HCT116 (cell line): Measurements from ENCODE around the gene C2orf92. TPM values are rescaled to one million over a fixed set of nuclear protein-coding genes. Genes with fewer than 3 reads are reported as not detected.

Source experiments
- ATAC-seq: fragments of 200-7000 bp; cut with Tn5 transposase; 2 replicates; pipeline ENCODE4 v1.9.1; 2020; ENCODE audit warnings: mild to moderate bottlenecking, moderate library complexity
- BruUV-seq: library from RNA; stranded (reverse); fragments of 400-500 nt; replicated peaks from 2 replicates; lab custom pipeline; 2021; lab: Mats Ljungman, UMichigan
- CTCF ChIA-PET: fragments of 300-600 bp; sonication (Branson Sonifier 250); formaldehyde crosslinking; loops from one replicate; lab custom pipeline; 2021; ENCODE audit warnings: antibody characterized with exemption; lab: Charles Lee
- POLR2A ChIA-PET: fragments of 300-600, 350-600 bp; sonication (Branson Sonifier 250); formaldehyde crosslinking; loops from one replicate; lab custom pipeline; 2021; ENCODE audit warnings: antibody characterized with exemption; lab: Charles Lee
- RAD21 ChIA-PET, 2 experiments: fragments of 300-600 bp; sonication (Branson Sonifier 250); formaldehyde crosslinking; loops; one replicate each; lab custom pipeline; 2023; ENCODE audit warnings: low total read pairs in 2 of 2; ENCODE audit not compliant: uncharacterized antibody in 2 of 2, unreplicated experiment in 2 of 2, low non-redundant PET in 1 of 2; lab: Charles Lee
- DNase-seq: peaks from one replicate; pipeline ENCODE4 v3.0.0-alpha.2; 2010; ENCODE audit warnings: low read depth, low spot score
- H2AFZ ChIP-seq: fragments of 200-600 bp; shearing (Covaris generic), sonication (generic); 2 replicates; pipeline ENCODE4 v1.6.1; 2017; ENCODE audit warnings: low read depth, mixed run types, mixed read lengths, antibody characterized with exemption, low read length; ENCODE audit not compliant: poor library complexity, severe bottlenecking
- H3K27ac ChIP-seq: 2 replicates; pipeline ENCODE4 v1.5.1; 2012; ENCODE audit warnings: low read depth, low read length
- H3K27me3 ChIP-seq: fragments of 200-600 bp; sonication (generic); 2 replicates; pipeline ENCODE4 v1.6.1; 2016; ENCODE audit warnings: mixed run types, low read length, mixed read lengths; ENCODE audit not compliant: insufficient read depth
- H3K36me3 ChIP-seq, 2 experiments: fragments of 200-500 bp in 1 of 2; fragments of 200-600 bp in 1 of 2; sonication (Bioruptor generic) in 1 of 2; sonication (generic) in 1 of 2; 2 replicates each; pipeline versions ENCODE4 v1.5.1 to v1.6.1; 2014 to 2016; ENCODE audit warnings: low read length in 2 of 2, inconsistent platforms in 1 of 2, mixed read lengths in 1 of 2, mixed run types in 1 of 2; ENCODE audit not compliant: insufficient read depth in 2 of 2, control insufficient read depth in 1 of 2
- H3K4me1 ChIP-seq, 2 experiments: fragments of 200-600 bp in 1 of 2; sonication (generic) in 1 of 2; 2 replicates each; pipeline versions ENCODE4 v1.5.1 to v1.6.1; 2012 to 2017; ENCODE audit warnings: low read length in 2 of 2, inconsistent platforms in 1 of 2, mild to moderate bottlenecking in 1 of 2, mixed read lengths in 1 of 2, mixed run types in 1 of 2, moderate library complexity in 1 of 2; ENCODE audit not compliant: insufficient read depth in 2 of 2, control insufficient read depth in 1 of 2
- H3K4me2 ChIP-seq: fragments of 200-600 bp; sonication (generic); 2 replicates; pipeline ENCODE4 v1.6.1; 2017; ENCODE audit warnings: mixed run types, low read length, mixed read lengths
- H3K4me3 ChIP-seq, 2 experiments: fragments of 200-600 bp in 1 of 2; sonication (generic) in 1 of 2; replicated peaks in 1 of 2; 2 replicates each; pipeline ENCODE4 v1.5.1; 2011 to 2016; ENCODE audit warnings: low read length in 2 of 2, control low read depth in 1 of 2, low read depth in 1 of 2, mild to moderate bottlenecking in 1 of 2, mixed read lengths in 1 of 2, mixed run types in 1 of 2
- H3K79me2 ChIP-seq: fragments of 200-600 bp; sonication (generic); 2 replicates; pipeline ENCODE4 v1.6.1; 2017; ENCODE audit warnings: mild to moderate bottlenecking, mixed run types, low read length, moderate library complexity, mixed read lengths; ENCODE audit not compliant: insufficient read depth
- H3K9ac ChIP-seq: fragments of 200-600 bp; sonication (generic); 2 replicates; pipeline ENCODE4 v1.6.1; 2016; ENCODE audit warnings: low read length, mixed read lengths
- H3K9me2 ChIP-seq: fragments of 200-600 bp; sonication (generic), shearing (Covaris generic); 2 replicates; pipeline ENCODE4 v1.6.1; 2017; ENCODE audit warnings: mixed run types, mild to moderate bottlenecking, moderate library complexity; ENCODE audit not compliant: insufficient read depth
- H3K9me3 ChIP-seq, 2 experiments: fragments of 200-500 bp in 1 of 2; fragments of 200-600 bp in 1 of 2; sonication (Bioruptor generic) in 1 of 2; sonication (generic) in 1 of 2; 2 replicates each; pipeline ENCODE4 v1.6.1; 2014 to 2017; ENCODE audit warnings: low read length in 2 of 2, mixed read lengths in 2 of 2, inconsistent platforms in 1 of 2, low read depth in 1 of 2, mild to moderate bottlenecking in 1 of 2, mixed run types in 1 of 2, moderate library complexity in 1 of 2; ENCODE audit not compliant: control insufficient read depth in 1 of 2, insufficient read depth in 1 of 2
- H4K20me1 ChIP-seq: fragments of 200-600 bp; sonication (generic), shearing (Covaris generic); 2 replicates; pipeline ENCODE4 v1.6.1; 2017; ENCODE audit warnings: mixed run types, mild to moderate bottlenecking, moderate library complexity; ENCODE audit not compliant: insufficient read depth
- CBX3 ChIP-seq: IDR thresholded peaks from 2 replicates; pipeline ENCODE4 v1.6.1; 2012; ENCODE audit warnings: low read depth
- EGR1 ChIP-seq: IDR thresholded peaks from 2 replicates; pipeline ENCODE4 v1.6.1; 2012; ENCODE audit warnings: low read depth
- EZH2 ChIP-seq: fragments of 200-600 bp; sonication (generic); IDR thresholded peaks from 2 replicates; pipeline ENCODE4 v1.6.1; 2017; ENCODE audit warnings: antibody characterized with exemption, mixed run types
- POLR2AphosphoS5 ChIP-seq: IDR thresholded peaks from 2 replicates; pipeline ENCODE4 v1.6.1; 2011; ENCODE audit warnings: mild to moderate bottlenecking, low read depth, low read length, moderate library complexity
- RAD21 ChIP-seq: IDR thresholded peaks from 2 replicates; pipeline ENCODE4 v1.6.1; 2012; ENCODE audit warnings: low read depth, mild to moderate bottlenecking
- SIN3A ChIP-seq: IDR thresholded peaks from 2 replicates; pipeline ENCODE4 v1.6.1; 2012; ENCODE audit warnings: low read depth
- SRF ChIP-seq: IDR thresholded peaks from 2 replicates; pipeline ENCODE4 v1.6.1; 2012; ENCODE audit warnings: low read depth
- ZFX ChIP-seq: fragments of 450-650 bp; IDR thresholded peaks from 2 replicates; pipeline ENCODE4 v1.6.1; 2017
- intact Hi-C: fragments of 100-400 bp; cut with micrococcal nuclease; formaldehyde crosslinking; loops from 2 replicates; pipeline ENCODE4 v1.10.0; 2022
- total RNA-seq: library from RNA; stranded (reverse); gene quantifications from one replicate; pipeline ENCODE4 v1.2.1, GENCODE V29; 2021; ENCODE audit not compliant: unreplicated experiment
- TF ChIP-seq, protein P1 (sequence below): IDR thresholded peaks from 2 replicates; pipeline ENCODE4 v1.6.1; 2012; ENCODE audit warnings: low read depth

Gene C2orf92
- total RNA-seq, 1 experiment from 2014 or later = 3.0 TPM

DNA sequence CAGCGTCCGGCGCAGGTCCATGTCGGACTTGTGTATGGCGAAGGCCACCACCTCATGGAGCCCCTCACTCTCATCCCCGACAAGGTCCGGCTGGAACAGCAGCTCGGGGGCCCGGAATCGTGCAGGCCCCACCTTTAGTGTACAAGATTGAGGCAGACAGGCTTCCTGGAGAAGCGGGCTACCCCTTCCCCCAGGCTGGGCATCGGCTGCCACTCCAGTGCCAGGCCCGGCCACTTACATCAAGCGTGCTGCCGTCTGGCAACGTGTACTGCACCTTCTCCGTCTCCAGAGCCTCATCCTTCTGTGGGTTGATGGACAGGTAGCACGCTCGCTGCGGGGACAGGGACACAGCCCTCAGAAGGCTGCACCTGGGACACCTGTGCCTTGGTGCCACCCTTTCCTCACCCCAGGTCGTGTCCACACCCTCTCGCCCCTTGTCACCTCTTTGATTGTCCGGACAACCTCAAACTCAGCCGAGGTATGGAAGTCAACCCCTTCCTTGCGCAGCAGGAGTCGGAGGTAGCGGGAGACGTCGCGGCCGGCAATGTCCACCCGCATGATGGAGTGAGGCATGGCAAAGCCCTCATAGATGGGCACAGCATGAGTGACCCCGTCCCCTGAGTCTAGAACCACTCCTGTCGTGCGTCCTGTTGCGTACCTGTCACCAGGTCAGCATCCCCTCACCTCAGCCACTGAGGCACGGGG is 11.4 kb upstream of the C2orf92 start:
- Histone ChIP-seq H2AFZ (no peak overlapping the region), H3K4me1 (peaks cover 0 to 13% of the 10 kb centered on the region in 2 experiments; a peak in 2 of 4 replicates), H3K27me3 (no peaks in the 10 kb centered on the region), H3K9ac (no peak overlapping the region), H3K27ac (no peak overlapping the region), H3K9me2 (no peaks in the 10 kb centered on the region), H3K9me3 (no peaks in the 10 kb centered on the region), H3K4me2 (no peak overlapping the region), H3K4me3 (no peak overlapping the region), H3K79me2 (peaks cover 28% of the 10 kb centered on the region), H4K20me1 (no peaks in the 10 kb centered on the region), H3K36me3 (no peaks in the 10 kb centered on the region; a peak in 1 of 4 replicates)
- POLR2A ChIA-PET = no interaction called here
- ATAC-seq (no peak), DNase-seq (no peak)
- TF ChIP-seq, protein P1, sequence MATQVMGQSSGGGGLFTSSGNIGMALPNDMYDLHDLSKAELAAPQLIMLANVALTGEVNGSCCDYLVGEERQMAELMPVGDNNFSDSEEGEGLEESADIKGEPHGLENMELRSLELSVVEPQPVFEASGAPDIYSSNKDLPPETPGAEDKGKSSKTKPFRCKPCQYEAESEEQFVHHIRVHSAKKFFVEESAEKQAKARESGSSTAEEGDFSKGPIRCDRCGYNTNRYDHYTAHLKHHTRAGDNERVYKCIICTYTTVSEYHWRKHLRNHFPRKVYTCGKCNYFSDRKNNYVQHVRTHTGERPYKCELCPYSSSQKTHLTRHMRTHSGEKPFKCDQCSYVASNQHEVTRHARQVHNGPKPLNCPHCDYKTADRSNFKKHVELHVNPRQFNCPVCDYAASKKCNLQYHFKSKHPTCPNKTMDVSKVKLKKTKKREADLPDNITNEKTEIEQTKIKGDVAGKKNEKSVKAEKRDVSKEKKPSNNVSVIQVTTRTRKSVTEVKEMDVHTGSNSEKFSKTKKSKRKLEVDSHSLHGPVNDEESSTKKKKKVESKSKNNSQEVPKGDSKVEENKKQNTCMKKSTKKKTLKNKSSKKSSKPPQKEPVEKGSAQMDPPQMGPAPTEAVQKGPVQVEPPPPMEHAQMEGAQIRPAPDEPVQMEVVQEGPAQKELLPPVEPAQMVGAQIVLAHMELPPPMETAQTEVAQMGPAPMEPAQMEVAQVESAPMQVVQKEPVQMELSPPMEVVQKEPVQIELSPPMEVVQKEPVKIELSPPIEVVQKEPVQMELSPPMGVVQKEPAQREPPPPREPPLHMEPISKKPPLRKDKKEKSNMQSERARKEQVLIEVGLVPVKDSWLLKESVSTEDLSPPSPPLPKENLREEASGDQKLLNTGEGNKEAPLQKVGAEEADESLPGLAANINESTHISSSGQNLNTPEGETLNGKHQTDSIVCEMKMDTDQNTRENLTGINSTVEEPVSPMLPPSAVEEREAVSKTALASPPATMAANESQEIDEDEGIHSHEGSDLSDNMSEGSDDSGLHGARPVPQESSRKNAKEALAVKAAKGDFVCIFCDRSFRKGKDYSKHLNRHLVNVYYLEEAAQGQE = no peak
- no peak for TF ChIP-seq RAD21
- no peak for TF ChIP-seq ZFX
- no peak for TF ChIP-seq SRF
- no peak for TF ChIP-seq EGR1
- no peak for TF ChIP-seq EZH2
- no peak for TF ChIP-seq POLR2AphosphoS5
- TF ChIP-seq SIN3A = no peak
- no peak for TF ChIP-seq CBX3
- CTCF ChIA-PET = no interaction called here
- BruUV-seq = no TSS peak
- RAD21 ChIA-PET = no interaction called here
- intact Hi-C loops = no loop called here
